HG02852 (cell line): ENCODE data around the gene ACER3.
A peak's percentile ranks its signal among the peaks of the same experiment; 100 is the strongest.
"Not testable (repeated sequence)": the region's sequence is repeated elsewhere in the genome, so short reads cannot be mapped to it uniquely, and the experiment has no call there.

Source experiments
- ATAC-seq: cut with Tn5 transposase; IDR thresholded peaks from one replicate; pipeline ENCODE4 v1.9.1; 2021; ENCODE audit warnings: mild to moderate bottlenecking, moderate library complexity; ENCODE audit not compliant: unreplicated experiment

The ACER3 gene

DNA sequence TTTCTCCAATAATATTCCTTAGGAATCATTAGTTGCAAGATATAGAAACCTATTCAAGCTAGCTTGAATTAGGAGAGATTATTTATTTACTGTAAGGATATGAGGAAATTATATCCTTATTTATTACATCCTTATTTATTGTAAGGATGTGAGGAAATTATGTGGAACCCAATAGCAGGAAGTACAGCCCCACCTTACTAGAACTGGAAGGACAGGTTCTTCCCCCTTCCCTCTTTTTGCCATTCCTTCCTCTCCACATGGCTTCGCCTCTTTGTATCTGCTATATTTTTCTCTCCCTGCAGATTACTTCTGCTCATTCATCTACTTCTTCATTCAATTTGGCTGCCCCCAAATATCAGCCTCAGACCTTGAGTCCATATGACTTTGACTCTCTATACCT is 124.0 kb downstream of the ACER3 start:
- no peak for ATAC-seq

DNA sequence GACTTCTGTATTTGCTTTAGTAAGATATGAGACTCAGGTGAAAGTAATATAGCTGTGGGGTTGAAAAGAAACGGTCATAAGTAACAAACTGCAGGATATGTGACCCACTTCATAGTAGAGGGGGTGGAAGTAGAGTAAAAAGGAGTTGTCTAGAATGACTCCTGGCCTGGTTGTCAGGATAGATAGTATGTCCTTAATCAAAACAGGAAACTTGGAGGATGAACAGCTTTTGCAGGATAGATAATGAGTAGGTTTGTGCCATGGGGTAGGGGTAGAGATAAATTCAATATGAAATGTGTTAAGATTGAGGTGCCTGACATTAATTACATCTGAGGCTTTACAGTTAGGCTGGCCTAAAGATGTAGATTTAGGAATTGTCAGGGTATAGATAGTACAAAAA is 126.5 kb downstream of the ACER3 start:
- ATAC-seq: no peak

DNA sequence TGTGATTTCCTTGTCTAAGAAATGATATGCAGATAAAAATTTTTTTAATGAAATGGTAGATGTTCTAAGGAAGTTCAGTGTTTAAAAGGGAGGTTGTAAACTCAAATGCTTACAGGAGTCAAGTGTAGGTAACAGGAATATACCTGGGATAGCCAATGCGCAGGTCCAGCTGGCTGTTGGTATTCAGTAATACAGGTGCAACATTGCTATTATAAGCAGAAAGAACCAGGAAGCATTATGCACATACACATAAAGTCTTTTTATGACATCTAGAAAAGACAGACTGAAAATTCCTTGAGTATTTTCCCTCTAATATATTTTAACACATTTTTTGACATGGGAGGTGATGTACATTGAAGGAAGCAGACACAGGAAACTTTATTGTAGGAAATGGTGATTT is 129.9 kb downstream of the ACER3 start:
- ATAC-seq: no peak

DNA sequence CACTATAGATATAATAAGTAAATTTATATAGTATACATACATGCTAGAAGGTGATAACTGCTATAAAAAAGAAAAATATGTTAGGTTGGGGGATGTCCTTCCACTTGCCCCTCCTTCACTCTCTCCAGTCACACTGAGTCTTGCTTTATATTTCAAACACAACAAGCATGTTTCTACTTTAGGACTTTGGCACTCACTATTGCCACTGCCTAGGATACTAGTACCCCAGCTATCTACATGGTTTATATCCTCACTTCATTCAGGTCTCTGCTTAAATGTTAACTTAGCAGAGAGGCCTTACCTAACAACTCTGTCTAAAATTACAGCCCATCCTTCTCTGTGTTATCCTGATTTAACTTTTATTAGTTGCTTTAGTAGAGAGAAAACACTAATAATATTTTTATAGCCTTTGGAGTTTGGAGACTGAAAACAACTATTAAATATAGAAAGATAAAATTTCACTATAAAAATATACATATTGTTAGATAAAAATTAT is 134.4 kb downstream of the ACER3 start:
- no peak for ATAC-seq

DNA sequence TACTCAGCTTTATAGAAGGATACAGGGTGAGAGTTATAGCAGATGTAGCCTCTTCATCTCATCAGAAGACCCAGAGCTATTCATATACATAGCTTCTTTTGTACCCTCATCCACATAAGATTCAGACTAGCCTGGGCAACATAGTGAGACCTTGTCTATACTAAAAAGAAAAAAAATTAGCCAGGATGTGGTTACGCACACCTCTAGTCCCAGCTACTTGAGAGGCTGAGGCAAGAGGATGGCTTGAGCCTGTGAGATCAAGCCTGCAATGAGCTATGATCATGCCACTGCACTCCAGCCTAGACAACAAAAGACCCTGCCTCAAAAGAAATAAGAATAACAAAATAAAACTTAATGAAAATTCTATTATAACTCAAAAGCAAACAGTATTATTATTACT is 136.8 kb downstream of the ACER3 start:
- ATAC-seq: no peak

DNA sequence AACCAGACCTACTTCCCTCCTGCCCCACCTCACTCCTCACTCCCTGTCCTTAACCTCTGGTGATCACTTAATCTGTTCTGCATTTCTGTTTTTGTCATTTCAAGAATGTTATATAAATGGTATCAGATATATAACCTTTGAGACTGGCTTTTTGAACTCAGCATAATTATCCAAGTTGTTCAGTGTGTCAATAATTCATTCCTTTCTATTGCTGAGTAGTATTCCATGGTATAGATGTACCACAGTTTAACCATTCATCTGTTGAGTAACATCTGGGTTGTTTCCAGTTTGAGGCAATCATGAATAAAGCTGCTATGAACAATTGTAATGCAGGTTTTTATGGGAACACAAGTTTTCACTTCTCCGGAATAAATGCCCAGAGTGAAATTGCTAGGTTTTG is 138.9 kb downstream of the ACER3 start:
- no peak for ATAC-seq

DNA sequence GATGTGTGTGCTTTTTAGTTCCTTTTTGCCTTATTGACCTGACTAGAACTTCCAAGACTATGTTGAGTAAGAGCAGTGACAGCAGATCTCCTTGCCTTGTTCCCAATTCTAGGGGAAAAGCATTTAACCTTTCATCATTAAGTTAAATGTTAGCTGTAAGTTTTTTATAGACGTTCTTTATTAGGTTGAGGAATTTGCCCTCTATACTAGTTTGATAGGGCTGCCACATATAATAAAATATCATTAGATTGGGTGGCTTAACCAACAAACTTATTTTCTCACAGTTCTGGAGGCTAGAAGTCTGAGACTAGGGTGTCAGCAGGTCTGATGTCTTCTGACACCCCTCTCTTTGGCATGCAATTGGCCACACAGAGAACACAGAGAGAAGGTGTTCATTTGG is 140.9 kb downstream of the ACER3 start:
- ATAC-seq: no peak

DNA sequence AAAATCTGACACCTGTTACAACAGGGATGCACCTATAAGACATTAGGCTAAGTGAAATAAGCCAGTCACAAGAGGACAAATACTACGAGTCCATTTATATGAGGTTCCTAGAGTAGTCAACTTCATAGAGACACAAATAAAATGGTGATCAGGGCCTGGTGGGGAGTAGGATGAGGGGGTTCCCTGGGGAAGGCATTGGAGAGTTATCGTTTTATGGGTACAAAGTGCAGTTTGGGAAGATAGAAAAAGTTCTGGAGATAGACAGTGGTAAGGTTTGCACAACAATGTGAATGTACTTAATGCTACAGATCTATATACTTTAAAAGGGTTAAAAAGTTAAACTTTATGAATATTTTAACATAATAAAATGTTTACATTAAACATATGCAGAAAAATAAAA is 142.1 kb downstream of the ACER3 start:
- ATAC-seq: no peak

DNA sequence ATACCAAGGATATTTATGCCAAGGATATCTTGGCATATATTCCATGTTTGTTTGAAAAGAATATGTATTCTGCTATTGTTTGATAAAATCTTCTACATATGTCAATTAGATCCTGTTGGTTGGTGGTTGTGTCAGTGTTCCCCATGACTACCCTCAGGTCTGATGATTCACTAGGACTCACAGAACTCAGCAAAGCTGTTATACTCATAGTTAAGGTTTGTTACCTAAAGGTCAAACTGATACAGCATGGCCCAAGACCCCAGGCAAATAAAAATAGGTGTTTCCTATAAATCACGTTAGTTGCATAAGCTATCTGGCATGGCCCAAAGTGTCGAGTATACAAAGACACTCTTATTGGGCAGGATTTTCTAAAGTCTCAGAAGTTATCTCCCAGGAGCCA is 143.2 kb downstream of the ACER3 start:
- no peak for ATAC-seq

DNA sequence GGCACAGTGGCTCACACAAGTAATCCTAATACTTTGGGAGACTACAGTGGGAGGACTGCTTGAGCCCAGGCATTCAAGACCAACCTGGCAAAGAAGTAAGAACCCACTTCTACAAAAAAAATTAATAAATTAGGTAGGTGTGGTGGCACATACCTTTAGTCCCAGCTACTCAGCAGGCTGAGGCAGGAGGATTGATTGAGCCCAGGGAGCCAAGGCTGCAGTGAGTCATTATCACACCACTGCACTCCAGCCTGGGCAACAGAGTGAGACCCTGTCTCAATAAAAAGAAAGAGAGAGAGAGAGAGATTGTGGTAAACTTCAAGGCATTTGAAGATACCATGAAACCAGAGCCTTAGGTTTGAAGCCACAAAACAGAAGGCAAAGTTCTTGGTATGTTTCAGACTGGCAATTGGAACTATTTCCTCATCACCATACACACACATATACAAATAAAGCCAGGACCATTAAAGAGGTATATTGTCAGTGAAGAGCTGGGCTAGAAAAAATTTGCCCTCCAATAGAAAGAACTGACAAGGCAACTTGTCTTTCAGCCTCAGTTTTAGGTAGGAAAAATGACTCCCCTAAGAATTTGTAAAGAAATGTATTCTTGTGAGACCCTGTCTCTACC is 148.9 kb downstream of the ACER3 start:
- no peak for ATAC-seq

DNA sequence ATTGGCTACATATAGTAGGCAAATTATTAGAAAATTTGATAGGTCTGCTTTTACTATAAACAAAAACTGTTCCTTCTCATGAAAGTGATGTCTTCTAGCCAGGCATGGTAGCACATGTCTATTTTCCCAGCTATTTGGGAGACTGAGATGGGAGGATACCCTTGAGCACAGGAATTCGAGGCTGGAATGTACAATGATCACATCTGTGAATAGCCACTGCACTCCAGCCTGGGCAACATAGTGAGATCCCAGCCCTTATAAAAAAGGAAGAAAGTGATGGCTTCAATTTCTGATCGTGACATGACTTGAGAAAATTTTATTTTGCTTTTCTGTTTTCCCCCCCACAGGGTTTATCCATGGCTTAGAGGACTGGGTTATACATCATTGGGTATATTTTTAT is 154.0 kb downstream of the ACER3 start:
- ATAC-seq: no peak

DNA sequence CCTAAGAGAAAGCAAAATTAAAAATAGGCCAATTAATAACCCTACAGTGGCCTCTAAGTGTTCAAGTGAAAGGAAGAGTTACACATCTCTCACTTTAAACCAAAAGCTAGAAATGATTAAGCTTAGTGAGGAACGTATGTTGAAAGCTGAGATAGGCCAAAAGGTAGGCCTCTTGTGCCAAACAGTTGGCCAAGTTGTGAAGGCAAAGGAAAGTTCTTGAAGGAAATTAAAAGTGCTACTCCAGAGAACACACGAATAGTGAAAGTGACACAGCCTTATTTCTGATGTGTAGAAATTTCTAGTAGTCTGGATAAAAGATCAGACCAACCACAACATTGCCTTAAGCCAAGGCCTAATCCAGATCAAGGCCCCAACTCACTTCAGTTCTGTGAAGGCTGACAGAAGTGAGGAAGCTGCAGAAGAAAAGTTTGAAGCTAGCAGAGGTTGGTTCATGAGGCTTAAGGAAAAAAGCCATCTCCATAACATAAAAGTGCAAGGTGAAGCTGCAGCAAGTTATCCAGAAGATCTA is 157.7 kb downstream of the ACER3 start:
- not testable (repeated sequence) for ATAC-seq

DNA sequence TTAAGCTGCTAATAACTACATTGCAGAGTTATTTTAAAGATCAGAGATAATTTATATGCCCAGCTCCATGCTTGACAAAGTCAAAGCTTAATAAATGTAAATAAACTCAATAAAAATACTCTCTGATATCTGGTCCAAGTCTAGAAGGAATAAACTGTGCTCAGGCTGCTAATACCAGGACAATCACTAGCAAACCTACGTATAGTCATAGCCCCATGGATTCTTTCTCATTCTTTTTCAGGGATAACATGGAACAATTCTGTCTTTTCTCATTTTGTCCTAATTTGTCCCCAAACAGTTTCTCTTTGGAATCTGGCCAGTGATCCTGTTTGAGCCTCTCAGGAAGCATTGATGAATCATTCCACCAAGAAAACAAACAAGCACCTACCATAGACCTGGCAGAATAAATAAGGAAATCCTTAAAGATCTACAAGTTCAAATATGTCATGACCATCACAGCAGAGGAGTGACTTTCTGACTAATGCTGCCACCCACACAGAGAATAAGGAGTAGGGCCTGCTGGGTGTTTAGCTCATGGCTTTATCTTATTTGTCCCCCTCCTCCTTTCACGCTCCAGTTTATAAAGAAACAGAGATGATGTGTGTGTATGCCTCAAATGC is 159.4 kb downstream of the ACER3 start:
- no peak for ATAC-seq

DNA sequence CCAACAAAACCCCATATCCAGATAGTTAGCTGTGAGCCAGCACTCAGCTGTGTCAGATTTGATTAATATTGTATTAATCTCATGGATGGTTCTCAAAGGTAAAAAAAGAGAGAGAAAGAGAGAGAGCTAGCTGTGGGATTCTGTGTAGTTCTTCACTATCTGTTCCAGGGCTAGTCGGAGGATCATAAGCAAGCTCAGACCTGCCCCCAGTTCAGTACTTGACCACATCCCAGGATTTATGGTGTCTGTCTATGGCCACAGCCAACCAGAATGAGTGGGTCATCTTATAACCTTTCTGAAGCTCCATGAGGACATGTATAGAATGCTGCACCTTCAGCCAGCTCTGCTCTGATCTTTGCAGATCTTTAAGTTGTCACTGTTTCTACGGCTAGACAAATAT is 160.0 kb downstream of the ACER3 start:
- no peak for ATAC-seq

DNA sequence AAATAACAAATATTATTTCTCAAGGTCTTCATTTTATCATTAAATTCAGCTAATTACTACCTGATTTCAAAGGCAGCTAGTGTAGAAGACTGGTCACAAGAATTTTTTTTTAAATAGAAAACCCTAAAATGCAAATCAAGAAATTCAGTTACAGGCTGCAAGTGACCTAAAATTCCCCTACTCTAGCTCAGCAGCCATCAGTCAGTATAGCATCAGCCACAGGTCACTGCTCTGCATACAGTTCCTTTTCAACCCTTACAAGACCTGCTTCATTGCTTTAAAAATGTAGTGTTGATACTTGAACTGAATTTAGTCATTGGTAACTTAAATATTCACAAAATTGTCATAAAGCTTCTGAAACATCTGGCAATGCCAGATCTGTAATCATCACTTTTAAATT is 164.0 kb downstream of the ACER3 start:
- ATAC-seq: peak; percentile 47

DNA sequence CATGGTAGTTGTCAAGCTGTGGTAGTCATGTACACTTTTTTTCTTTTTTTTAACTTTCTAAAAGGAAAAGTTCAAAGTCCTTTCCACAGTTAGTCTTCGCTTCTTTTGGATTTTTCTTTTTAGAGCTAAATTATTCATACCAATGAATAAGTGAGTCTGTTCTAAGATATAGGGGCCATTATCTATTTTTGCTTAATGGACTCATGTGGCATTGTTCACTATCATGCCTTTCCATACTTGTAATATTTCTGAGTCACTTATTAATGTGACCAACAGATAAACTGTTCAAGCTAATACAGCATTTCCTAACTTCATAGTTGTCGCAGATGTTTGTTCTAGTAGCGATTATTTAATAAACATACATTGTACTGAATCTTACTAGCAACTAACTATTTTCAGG is 165.5 kb downstream of the ACER3 start:
- no peak for ATAC-seq

DNA sequence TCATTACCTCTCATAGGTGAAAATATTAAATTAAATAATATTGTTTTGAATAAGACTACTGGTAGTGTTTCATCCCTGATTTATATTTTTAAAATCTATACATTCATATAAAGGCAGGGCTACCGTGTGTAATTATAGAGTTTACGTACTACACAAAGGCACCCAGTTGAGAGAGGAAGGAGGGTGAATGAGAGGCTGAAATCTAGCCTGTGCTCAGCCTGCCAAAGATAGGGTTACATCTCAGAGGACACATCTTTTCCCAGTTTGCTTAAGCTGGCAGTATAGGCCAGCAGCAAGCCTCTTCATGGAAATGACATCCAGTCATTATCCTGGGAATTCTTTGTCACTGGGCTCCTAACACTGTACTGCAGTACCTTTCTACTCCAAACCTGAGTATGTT is 166.0 kb downstream of the ACER3 start:
- ATAC-seq: no peak

DNA sequence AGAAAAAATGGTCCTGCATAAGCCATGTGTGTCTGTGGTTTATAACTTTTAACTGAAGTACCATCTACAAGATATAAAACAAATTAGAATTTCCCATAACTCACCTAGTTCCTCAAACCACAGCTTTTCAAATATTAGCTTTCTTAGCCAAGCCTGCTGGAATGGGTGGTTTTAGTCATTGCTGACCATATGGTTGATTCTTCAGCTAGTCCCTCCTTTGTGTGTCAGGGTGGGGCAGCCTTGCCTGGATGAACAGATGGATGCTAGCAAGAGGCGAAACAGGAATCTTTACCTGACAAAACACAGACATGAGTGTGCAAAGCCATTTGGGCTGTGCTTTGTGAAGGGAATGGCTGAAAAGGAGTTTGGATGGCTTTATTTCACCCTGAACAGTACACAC is 166.6 kb downstream of the ACER3 start:
- no peak for ATAC-seq

DNA sequence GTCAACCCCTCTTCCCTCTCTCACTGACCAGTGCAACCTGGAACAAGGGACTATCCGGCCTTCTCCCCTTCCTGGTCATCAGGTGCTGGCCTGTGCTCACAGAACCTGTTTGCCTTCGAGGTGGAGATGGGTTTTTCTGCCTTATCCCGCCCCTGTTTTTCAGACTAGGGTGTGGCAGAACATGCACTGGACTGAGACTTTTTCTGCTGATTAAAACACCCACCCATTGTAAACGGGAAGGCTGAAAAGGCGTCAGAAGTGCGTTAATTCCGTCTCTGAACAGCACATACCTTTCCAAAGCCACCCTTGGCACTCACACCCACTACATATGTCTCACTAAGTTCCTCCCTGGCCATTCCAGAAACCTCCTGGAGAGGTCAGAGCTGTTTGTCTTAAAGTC is 169.1 kb downstream of the ACER3 start:
- no peak for ATAC-seq

DNA sequence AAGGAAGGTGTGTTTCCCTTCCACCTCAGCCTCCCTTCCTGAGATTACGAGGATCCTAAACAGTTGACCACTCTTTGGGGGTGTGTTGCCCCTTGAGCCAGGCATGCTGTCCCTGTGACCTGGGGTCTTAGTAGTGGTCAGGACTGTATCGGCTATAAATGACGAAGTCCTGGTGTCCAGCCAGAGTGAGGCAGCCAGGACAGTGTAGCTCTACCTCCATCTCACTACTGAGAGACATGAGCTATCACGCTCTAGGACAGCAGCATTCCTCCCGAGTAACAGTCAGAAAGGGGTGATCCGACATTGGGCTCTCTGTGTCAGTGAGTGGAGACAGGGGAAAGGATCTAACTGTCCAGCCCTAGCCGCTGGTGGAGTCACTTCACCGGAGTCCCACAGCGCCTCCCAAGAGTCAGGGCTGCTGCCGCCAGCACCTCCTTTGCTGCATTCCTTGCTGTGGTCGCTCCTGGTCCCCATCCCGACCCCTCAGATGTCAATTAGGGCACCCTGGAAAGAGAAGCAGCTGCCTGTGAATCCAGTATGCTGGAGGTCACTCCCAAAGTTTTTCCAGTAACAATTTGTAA is 170.2 kb downstream of the ACER3 start:
- no peak for ATAC-seq

DNA sequence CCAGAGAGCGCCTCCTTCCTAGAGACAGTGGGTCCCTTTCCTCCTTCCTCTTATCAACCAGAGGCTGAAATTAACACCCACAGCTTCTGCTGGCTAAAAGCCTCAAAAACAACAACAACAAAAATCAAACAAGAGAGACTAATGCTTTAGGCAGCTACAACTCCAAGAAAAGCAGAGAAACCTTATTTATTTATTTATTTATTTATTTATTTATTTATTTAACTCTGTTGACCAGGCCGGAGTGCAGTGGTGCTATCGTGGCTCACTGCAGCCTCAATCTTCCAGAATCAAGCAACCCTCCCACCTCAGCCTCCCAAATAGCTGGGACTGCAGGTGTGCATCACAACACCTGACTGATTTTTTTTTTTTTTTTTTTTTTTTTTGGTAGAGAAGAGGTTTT is 170.9 kb downstream of the ACER3 start:
- no peak for ATAC-seq

DNA sequence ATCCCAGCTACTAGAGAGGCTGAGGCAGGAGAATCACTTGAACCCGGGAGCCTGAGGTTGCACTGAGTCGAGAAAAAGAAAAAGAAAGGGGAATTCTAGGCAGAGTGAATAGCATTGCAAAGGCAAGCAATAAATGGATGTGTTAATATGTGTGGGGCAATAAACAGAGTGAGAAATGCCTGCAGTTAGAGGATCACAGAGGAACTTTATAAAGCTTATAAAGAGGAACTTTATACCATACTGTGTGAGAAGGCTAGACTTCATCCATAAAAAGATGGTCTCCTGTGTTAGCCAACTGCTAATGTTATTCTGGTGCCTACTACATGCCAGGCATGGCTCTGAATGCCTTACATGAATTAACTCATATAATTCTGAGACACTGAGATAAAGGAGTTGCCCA is 174.3 kb downstream of the ACER3 start:
- ATAC-seq: no peak
